NCI-H2081 treated with DMSO at 0.1 percent for 48 hours (cell line): ENCODE data around the gene RANBP9.

Source experiments
- DNase-seq: peaks from one replicate; lab custom pipeline; 2025; lab: John Stamatoyannopoulos, UW

RANBP9 gene

GRCh38 chr6:13600036-13600435, 111.6 kb downstream of the RANBP9 start:
- DNase-seq = no peak

- no peak for DNase-seq
Measured at GRCh38 chr6:13597073-13597472, 114.6 kb downstream of the RANBP9 start.

GRCh38 chr6:13593720-13594119, 117.9 kb downstream of the RANBP9 start:
- no peak for DNase-seq

GRCh38 chr6:13593103-13593502, 118.5 kb downstream of the RANBP9 start:
- DNase-seq = no peak

- DNase-seq = no peak
Measured at GRCh38 chr6:13591205-13591921, 120.3 kb downstream of the RANBP9 start.

- DNase-seq = no peak
Measured at GRCh38 chr6:13590574-13591153, 121.0 kb downstream of the RANBP9 start.

GRCh38 chr6:13589801-13590200, 121.8 kb downstream of the RANBP9 start:
- DNase-seq = no peak

- DNase-seq = no peak
Measured at GRCh38 chr6:13586603-13587542, 124.8 kb downstream of the RANBP9 start.

GRCh38 chr6:13581700-13582229, 129.9 kb downstream of the RANBP9 start:
- no peak for DNase-seq

GRCh38 chr6:13579911-13580310, 131.7 kb downstream of the RANBP9 start:
- DNase-seq = no peak

GRCh38 chr6:13577926-13578325, 133.7 kb downstream of the RANBP9 start:
- no peak for DNase-seq

- no peak for DNase-seq
Measured at GRCh38 chr6:13576017-13576416, 135.6 kb downstream of the RANBP9 start.

GRCh38 chr6:13575377-13575775, 136.3 kb downstream of the RANBP9 start:
- DNase-seq = no peak

- DNase-seq = peak; percentile 76
Measured at GRCh38 chr6:13574571-13575376, 136.9 kb downstream of the RANBP9 start, which contains the start of gene SIRT5. Gene SIRT5, plus strand, starts transcription at chr6:13574601. Its CDS starts 9,510 bp downstream, at chr6:13584111.

GRCh38 chr6:13574149-13574570, 137.5 kb downstream of the RANBP9 start:
- DNase-seq = peak; percentile 71

GRCh38 chr6:13573669-13574110, 137.9 kb downstream of the RANBP9 start:
- no peak for DNase-seq

- DNase-seq = no peak
Measured at GRCh38 chr6:13572951-13573654, 138.5 kb downstream of the RANBP9 start.

- DNase-seq = no peak
Measured at GRCh38 chr6:13572240-13572639, 139.4 kb downstream of the RANBP9 start.
